ENCODE results near the gene PNPLA7.

The PNPLA7 gene

GRCh38 chr9:137433349-137433915 is 116.8 kb downstream of the PNPLA7 start:
- H3K9ac ChIP-seq (ENCODE audit: low read length), result no peak overlapping the region
- no peak overlapping the region for H3K18ac ChIP-seq (ENCODE audit: low read depth in 1 of 2, low read length in 2 of 2)
- no peak overlapping the region for H3K4me3 ChIP-seq (ENCODE audit: insufficient read depth in 1 of 2, low read depth in 1 of 2, low read length in 2 of 2)
- H3K23ac ChIP-seq (ENCODE audit: low read length in 2 of 2), result no peak overlapping the region
- H2BK12ac ChIP-seq (ENCODE audit: low read length in 2 of 2), result no peak overlapping the region
- WGBS, result 78% methylated on average over 19 of the region's 19 CpGs
- no peak overlapping the region for H3K14ac ChIP-seq (ENCODE audit: low read length in 2 of 2)
- H3K27ac ChIP-seq (ENCODE audit: low read length, poor library complexity, severe bottlenecking), result no peak overlapping the region
- no peaks in the 10 kb centered on the region for H3K9me3 ChIP-seq (ENCODE audit: control insufficient read depth, low read length)
- H2BK5ac ChIP-seq (ENCODE audit: low read depth, low read length, poor library complexity, severe bottlenecking), result no peak overlapping the region
- H4K91ac ChIP-seq (ENCODE audit: low read length), result no peak overlapping the region
- no peaks in the 10 kb centered on the region for H3K36me3 ChIP-seq (ENCODE audit: control insufficient read depth in 1 of 2, insufficient read depth in 2 of 2, low read depth in 1 of 2, low read length in 2 of 2)
- H3K27me3 ChIP-seq (ENCODE audit: control insufficient read depth in 1 of 2, insufficient read depth in 1 of 2, low read length in 2 of 2), result peaks cover 3 to 14% of the 10 kb centered on the region in 2 experiments
- DNase-seq, result no peak
- H2AFZ ChIP-seq (ENCODE audit: low read depth, low read length), result no peak overlapping the region
- H3K79me1 ChIP-seq (replicated peaks; ENCODE audit: low read length, poor library complexity, severe bottlenecking), result no peaks in the 10 kb centered on the region
- H3K4me1 ChIP-seq (ENCODE audit: control insufficient read depth, insufficient read depth, low read depth, low read length), result peaks cover 48% of the 10 kb centered on the region
- H2AK5ac ChIP-seq (ENCODE audit: low read length, severe bottlenecking), result no peak overlapping the region
- H3K4me2 ChIP-seq (ENCODE audit: low read length, poor library complexity, severe bottlenecking), result no peak overlapping the region
- no peak overlapping the region for H2BK120ac ChIP-seq (ENCODE audit: low read depth, low read length)
- no peak overlapping the region for H3K4ac ChIP-seq (ENCODE audit: low read depth in 1 of 2, low read length in 2 of 2)
- H4K8ac ChIP-seq (ENCODE audit: low read length), result no peak overlapping the region
- no peak overlapping the region for H2BK15ac ChIP-seq (ENCODE audit: low read depth, poor library complexity, severe bottlenecking)

- Histone ChIP-seq H2BK120ac (ENCODE audit: low read depth, low read length) (no peak overlapping the region), H3K18ac (ENCODE audit: low read depth in 1 of 2, low read length in 2 of 2) (no peak overlapping the region), H2BK12ac (ENCODE audit: low read length in 2 of 2) (no peak overlapping the region), H3K36me3 (ENCODE audit: control insufficient read depth in 1 of 2, insufficient read depth in 2 of 2, low read depth in 1 of 2, low read length in 2 of 2) (no peaks in the 10 kb centered on the region), H3K9me3 (ENCODE audit: control insufficient read depth, low read length) (no peaks in the 10 kb centered on the region), H2AFZ (ENCODE audit: low read depth, low read length) (no peak overlapping the region), H3K27me3 (ENCODE audit: control insufficient read depth in 1 of 2, insufficient read depth in 1 of 2, low read length in 2 of 2) (peaks cover 3 to 11% of the 10 kb centered on the region in 2 experiments), H3K14ac (ENCODE audit: low read length in 2 of 2) (no peak overlapping the region), H3K23ac (ENCODE audit: low read length in 2 of 2) (no peak overlapping the region), H2BK5ac (ENCODE audit: low read depth, low read length, poor library complexity, severe bottlenecking) (no peak overlapping the region), H2BK15ac (ENCODE audit: low read depth, poor library complexity, severe bottlenecking) (no peak overlapping the region), H2AK5ac (ENCODE audit: low read length, severe bottlenecking) (no peak overlapping the region), H3K4ac (ENCODE audit: low read depth in 1 of 2, low read length in 2 of 2) (no peak overlapping the region), H3K4me2 (ENCODE audit: low read length, poor library complexity, severe bottlenecking) (no peak overlapping the region), H3K4me1 (ENCODE audit: control insufficient read depth, insufficient read depth, low read depth, low read length) (peaks cover 48% of the 10 kb centered on the region), H4K91ac (ENCODE audit: low read length) (no peak overlapping the region), H3K27ac (ENCODE audit: low read length, poor library complexity, severe bottlenecking) (no peak overlapping the region), H3K4me3 (ENCODE audit: insufficient read depth in 1 of 2, low read depth in 1 of 2, low read length in 2 of 2) (no peak overlapping the region), H4K8ac (ENCODE audit: low read length) (no peak overlapping the region), H3K79me1 (replicated peaks; ENCODE audit: low read length, poor library complexity, severe bottlenecking) (no peaks in the 10 kb centered on the region), H3K9ac (ENCODE audit: low read length) (no peak overlapping the region)
- WGBS, result 93% methylated on average over 16 of the region's 20 CpGs
- DNase-seq, result no peak
Measured at GRCh38 chr9:137432687-137433348, 117.4 kb downstream of the PNPLA7 start.

DNA sequence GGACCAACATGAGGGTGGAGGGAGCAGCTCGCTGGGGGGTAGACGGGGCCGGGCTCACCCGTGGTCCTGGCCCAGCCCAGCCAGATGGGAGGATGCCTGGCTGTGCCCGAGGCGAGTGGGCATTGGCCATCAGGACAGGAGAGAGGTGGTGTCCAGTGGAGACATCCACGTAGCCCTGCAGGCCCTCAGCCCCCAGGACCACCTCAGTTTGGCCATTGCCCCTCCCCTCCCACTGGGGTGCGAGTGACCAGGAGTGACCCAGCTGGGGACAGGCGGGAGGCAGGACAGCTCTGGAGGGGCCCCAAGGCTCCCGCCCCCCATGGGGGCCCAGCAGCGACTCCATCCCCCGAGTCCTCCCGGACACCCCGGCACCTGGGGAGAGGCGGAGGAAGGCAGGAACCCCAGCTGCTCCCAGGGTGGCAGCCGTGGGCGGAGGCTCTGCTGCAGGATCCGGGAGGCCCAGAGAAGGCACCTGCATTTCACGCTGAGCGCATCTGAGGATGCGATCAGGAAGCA is 118.7 kb downstream of the PNPLA7 start:
- H2AK5ac ChIP-seq (ENCODE audit: low read length, severe bottlenecking), result no peak overlapping the region
- no peak overlapping the region for H3K4ac ChIP-seq (ENCODE audit: low read depth in 1 of 2, low read length in 2 of 2)
- H2BK120ac ChIP-seq (ENCODE audit: low read depth, low read length), result no peak overlapping the region
- H3K27me3 ChIP-seq (ENCODE audit: control insufficient read depth in 1 of 2, insufficient read depth in 1 of 2, low read length in 2 of 2), result peaks cover 0 to 3% of the 10 kb centered on the region in 2 experiments
- H3K4me3 ChIP-seq (ENCODE audit: insufficient read depth in 1 of 2, low read depth in 1 of 2, low read length in 2 of 2), result no peak overlapping the region
- no peak overlapping the region for H4K91ac ChIP-seq (ENCODE audit: low read length)
- no peak overlapping the region for H2BK15ac ChIP-seq (ENCODE audit: low read depth, poor library complexity, severe bottlenecking)
- H3K23ac ChIP-seq (ENCODE audit: low read length in 2 of 2), result no peak overlapping the region
- no peak overlapping the region for H3K27ac ChIP-seq (ENCODE audit: low read length, poor library complexity, severe bottlenecking)
- H2BK12ac ChIP-seq (ENCODE audit: low read length in 2 of 2), result no peak overlapping the region
- no peak overlapping the region for H4K8ac ChIP-seq (ENCODE audit: low read length)
- H3K79me1 ChIP-seq (replicated peaks; ENCODE audit: low read length, poor library complexity, severe bottlenecking), result no peaks in the 10 kb centered on the region
- no peak overlapping the region for H3K4me2 ChIP-seq (ENCODE audit: low read length, poor library complexity, severe bottlenecking)
- no peaks in the 10 kb centered on the region for H3K9me3 ChIP-seq (ENCODE audit: control insufficient read depth, low read length)
- no peak overlapping the region for H2BK5ac ChIP-seq (ENCODE audit: low read depth, low read length, poor library complexity, severe bottlenecking)
- H3K14ac ChIP-seq (ENCODE audit: low read length in 2 of 2), result no peak overlapping the region
- no peaks in the 10 kb centered on the region for H3K36me3 ChIP-seq (ENCODE audit: control insufficient read depth in 1 of 2, insufficient read depth in 2 of 2, low read depth in 1 of 2, low read length in 2 of 2)
- no peak overlapping the region for H3K9ac ChIP-seq (ENCODE audit: low read length)
- DNase-seq, result no peak
- H2AFZ ChIP-seq (ENCODE audit: low read depth, low read length), result no peak overlapping the region
- H3K18ac ChIP-seq (ENCODE audit: low read depth in 1 of 2, low read length in 2 of 2), result no peak overlapping the region
- peaks cover 38% of the 10 kb centered on the region for H3K4me1 ChIP-seq (ENCODE audit: control insufficient read depth, insufficient read depth, low read depth, low read length)
- WGBS, result 82% methylated on average over 18 of the region's 21 CpGs

GRCh38 chr9:137430723-137431415 is 119.3 kb downstream of the PNPLA7 start:
- Histone ChIP-seq H3K4me3 (ENCODE audit: insufficient read depth in 1 of 2, low read depth in 1 of 2, low read length in 2 of 2) (no peak overlapping the region), H2BK12ac (ENCODE audit: low read length in 2 of 2) (no peak overlapping the region), H3K4ac (ENCODE audit: low read depth in 1 of 2, low read length in 2 of 2) (no peak overlapping the region), H3K27me3 (ENCODE audit: control insufficient read depth in 1 of 2, insufficient read depth in 1 of 2, low read length in 2 of 2) (peaks cover 0 to 3% of the 10 kb centered on the region in 2 experiments), H3K9me3 (ENCODE audit: control insufficient read depth, low read length) (no peaks in the 10 kb centered on the region), H2BK5ac (ENCODE audit: low read depth, low read length, poor library complexity, severe bottlenecking) (no peak overlapping the region), H4K91ac (ENCODE audit: low read length) (no peak overlapping the region), H3K18ac (ENCODE audit: low read depth in 1 of 2, low read length in 2 of 2) (peak overlapping the region in 1 of 2 experiments; percentile 30), H2AFZ (ENCODE audit: low read depth, low read length) (no peak overlapping the region), H3K4me1 (ENCODE audit: control insufficient read depth, insufficient read depth, low read depth, low read length) (peaks cover 32% of the 10 kb centered on the region), H3K9ac (ENCODE audit: low read length) (no peak overlapping the region), H3K27ac (ENCODE audit: low read length, poor library complexity, severe bottlenecking) (no peak overlapping the region), H3K36me3 (ENCODE audit: control insufficient read depth in 1 of 2, insufficient read depth in 2 of 2, low read depth in 1 of 2, low read length in 2 of 2) (no peaks in the 10 kb centered on the region), H2BK120ac (ENCODE audit: low read depth, low read length) (no peak overlapping the region), H3K23ac (ENCODE audit: low read length in 2 of 2) (no peak overlapping the region), H3K4me2 (ENCODE audit: low read length, poor library complexity, severe bottlenecking) (no peak overlapping the region), H4K8ac (ENCODE audit: low read length) (no peak overlapping the region), H2BK15ac (ENCODE audit: low read depth, poor library complexity, severe bottlenecking) (no peak overlapping the region), H3K79me1 (replicated peaks; ENCODE audit: low read length, poor library complexity, severe bottlenecking) (no peaks in the 10 kb centered on the region), H2AK5ac (ENCODE audit: low read length, severe bottlenecking) (no peak overlapping the region), H3K14ac (ENCODE audit: low read length in 2 of 2) (no peak overlapping the region)
- DNase-seq, result no peak
- 82% methylated on average over 24 of the region's 27 CpGs for WGBS

Measured in mesenchymal stem cell (in vitro differentiated cells and primary cell).